ENCODE data around the gene DGKZ. TPM values are rescaled to one million over a fixed set of nuclear protein-coding genes. Genes with fewer than 3 reads are reported as not detected.

DGKZ gene
- total and polyA plus RNA-seq, 2 donors (not counting 3 experiments of a cell fraction or from before 2014, with no cell fraction given), result 88.8 to 127 TPM

DNA sequence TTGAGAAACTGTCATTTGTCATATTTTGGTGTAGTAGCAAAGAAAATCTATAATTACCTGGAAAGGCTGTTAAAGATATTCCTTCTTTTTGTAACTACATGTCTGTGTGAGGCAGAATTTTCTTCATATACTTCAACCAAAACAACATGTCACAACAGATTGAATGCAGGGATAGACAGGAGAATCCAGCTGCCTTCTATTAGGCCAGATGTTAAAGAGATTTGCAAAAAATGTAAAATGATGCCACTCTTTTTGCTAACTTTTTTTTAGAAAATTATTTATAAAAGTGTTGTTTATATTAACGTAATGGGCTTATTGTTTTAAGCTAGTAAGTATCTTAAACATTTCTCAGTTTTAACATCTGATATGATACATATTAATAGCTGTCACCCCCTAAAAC is 12.7 kb downstream of the DGKZ start:
- Histone ChIP-seq H3K27me3 (ENCODE audit: control insufficient read depth in 2 of 2, insufficient read depth in 2 of 2, low read length in 2 of 2) (no peaks in the 10 kb centered on the region), H3K9me1 (replicated peaks; ENCODE audit: control insufficient read depth, extremely low read depth, insufficient read depth, low read length) (no peaks in the 10 kb centered on the region), H3K36me3 (ENCODE audit: control insufficient read depth in 2 of 2, extremely low read depth in 1 of 2, insufficient read depth in 2 of 2, low read length in 2 of 2) (peaks cover 0 to 3% of the 10 kb centered on the region in 2 experiments), H3K4me3 (replicated peaks in 1 of 3; ENCODE audit: insufficient read depth in 1 of 3, low read depth in 1 of 3, low read length in 3 of 3) (no peak overlapping the region), H3K79me2 (ENCODE audit: control insufficient read depth, insufficient read depth, low read length) (peaks cover 58% of the 10 kb centered on the region), H3K27ac (ENCODE audit: insufficient read depth, low read depth, low read length) (no peak overlapping the region), H3K9me3 (replicated peaks; ENCODE audit: control insufficient read depth, insufficient read depth, low read length) (no peaks in the 10 kb centered on the region), H3K4me2 (ENCODE audit: insufficient read depth, low read length) (no peak overlapping the region), H3K9ac (replicated peaks; ENCODE audit: extremely low read depth, insufficient read depth, low read length) (no peak overlapping the region), H3K4me1 (ENCODE audit: control insufficient read depth, extremely low read depth, insufficient read depth, low read length) (peaks cover 34% of the 10 kb centered on the region), H2AFZ (ENCODE audit: low read depth, low read length) (no peak overlapping the region), H4K20me1 (replicated peaks; ENCODE audit: control insufficient read depth, extremely low read depth, insufficient read depth, low read length) (peaks cover 4% of the 10 kb centered on the region)
- intact Hi-C loops (cut with micrococcal nuclease) (no loop called here), dilution Hi-C loops (cut with MboI; ENCODE audit: extremely low pct_ligation_motif_present, low sequenced_read_pairs) (no loop called here)
- ChIA-PET CTCF (interaction anchor here (1.4 to 11.6 kb wide), 3 partner anchors 8 to 23 kb away, joined by 3 to 200 read pairs (median 4); partner anchors contain the start of gene DGKZ), POLR2A (no interaction called here)
- no peak for DNase-seq (ENCODE audit: low read depth, low spot score)
- TF ChIP-seq FOS (IDR thresholded peaks at IDR 0.05; ENCODE audit: borderline replicate concordance, insufficient read depth, low read length), result no peak
- TF ChIP-seq, protein P1, sequence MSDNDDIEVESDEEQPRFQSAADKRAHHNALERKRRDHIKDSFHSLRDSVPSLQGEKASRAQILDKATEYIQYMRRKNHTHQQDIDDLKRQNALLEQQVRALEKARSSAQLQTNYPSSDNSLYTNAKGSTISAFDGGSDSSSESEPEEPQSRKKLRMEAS (IDR thresholded peaks at IDR 0.05; ENCODE audit: insufficient read depth, insufficient read length), result no peak
- TF ChIP-seq MYC (IDR thresholded peaks at IDR 0.05; ENCODE audit: low read depth, low read length), result no peak
- no peak for TF ChIP-seq POLR2AphosphoS5 (IDR thresholded peaks at IDR 0.05; ENCODE audit: insufficient read depth, low read depth, low read length)
- no peak for TF ChIP-seq JUN (IDR thresholded peaks at IDR 0.05; ENCODE audit: borderline replicate concordance, insufficient read depth, insufficient read length, low read depth)
- TF ChIP-seq, protein P2, sequence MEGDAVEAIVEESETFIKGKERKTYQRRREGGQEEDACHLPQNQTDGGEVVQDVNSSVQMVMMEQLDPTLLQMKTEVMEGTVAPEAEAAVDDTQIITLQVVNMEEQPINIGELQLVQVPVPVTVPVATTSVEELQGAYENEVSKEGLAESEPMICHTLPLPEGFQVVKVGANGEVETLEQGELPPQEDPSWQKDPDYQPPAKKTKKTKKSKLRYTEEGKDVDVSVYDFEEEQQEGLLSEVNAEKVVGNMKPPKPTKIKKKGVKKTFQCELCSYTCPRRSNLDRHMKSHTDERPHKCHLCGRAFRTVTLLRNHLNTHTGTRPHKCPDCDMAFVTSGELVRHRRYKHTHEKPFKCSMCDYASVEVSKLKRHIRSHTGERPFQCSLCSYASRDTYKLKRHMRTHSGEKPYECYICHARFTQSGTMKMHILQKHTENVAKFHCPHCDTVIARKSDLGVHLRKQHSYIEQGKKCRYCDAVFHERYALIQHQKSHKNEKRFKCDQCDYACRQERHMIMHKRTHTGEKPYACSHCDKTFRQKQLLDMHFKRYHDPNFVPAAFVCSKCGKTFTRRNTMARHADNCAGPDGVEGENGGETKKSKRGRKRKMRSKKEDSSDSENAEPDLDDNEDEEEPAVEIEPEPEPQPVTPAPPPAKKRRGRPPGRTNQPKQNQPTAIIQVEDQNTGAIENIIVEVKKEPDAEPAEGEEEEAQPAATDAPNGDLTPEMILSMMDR (IDR thresholded peaks at IDR 0.05; ENCODE audit: extremely low read depth in 1 of 2, insufficient read depth in 1 of 2, low read depth in 1 of 2, low read length in 2 of 2), result no peak
- no peak for TF ChIP-seq EZH2 (IDR thresholded peaks at IDR 0.05; ENCODE audit: borderline replicate concordance, low read depth, low read length, severe bottlenecking)
- no peak for TF ChIP-seq POLR2A (IDR thresholded peaks at IDR 0.05; ENCODE audit: low read depth, low read length)
- no peak for TF ChIP-seq GATA2 (IDR thresholded peaks at IDR 0.05; ENCODE audit: insufficient read depth, insufficient read length, low read depth, low read length)
- FAIRE-seq, result no peak
- no TSS peak for BruUV-seq (replicated peaks)
